NOMO-1 treated with DMSO at 0.1 percent for 48 hours (cell line): Measurements from ENCODE around the gene CLEC10A.
A peak's percentile ranks its signal among the peaks of the same experiment; 100 is the strongest.
"Not testable (repeated sequence)": the region's sequence is repeated elsewhere in the genome, so short reads cannot be mapped to it uniquely, and the experiment has no call there.

Experiments used
- DNase-seq: peaks from one replicate; lab custom pipeline; 2025; ENCODE audit not compliant: unreplicated experiment; lab: John Stamatoyannopoulos, UW

Gene CLEC10A

DNA sequence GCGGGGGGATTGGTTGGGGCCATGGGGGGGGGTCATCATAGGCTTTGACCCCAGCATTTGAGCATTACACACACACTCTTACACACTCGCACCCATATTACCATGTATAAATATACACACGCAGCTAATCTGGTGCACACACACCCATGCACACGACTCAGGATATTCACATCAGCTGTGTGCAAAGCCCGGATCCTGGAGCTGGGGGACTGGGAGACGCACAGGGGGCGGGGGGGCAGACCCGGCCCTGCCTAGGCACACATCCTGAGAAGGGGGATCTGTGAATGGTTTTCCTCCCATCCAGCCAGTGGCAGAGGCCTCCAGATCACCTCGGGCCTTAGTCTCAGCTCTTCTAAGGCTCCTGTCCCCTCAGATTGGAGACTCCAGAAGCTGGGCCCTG, 28.9 kb upstream of the CLEC10A start:
- DNase-seq: no peak

DNA sequence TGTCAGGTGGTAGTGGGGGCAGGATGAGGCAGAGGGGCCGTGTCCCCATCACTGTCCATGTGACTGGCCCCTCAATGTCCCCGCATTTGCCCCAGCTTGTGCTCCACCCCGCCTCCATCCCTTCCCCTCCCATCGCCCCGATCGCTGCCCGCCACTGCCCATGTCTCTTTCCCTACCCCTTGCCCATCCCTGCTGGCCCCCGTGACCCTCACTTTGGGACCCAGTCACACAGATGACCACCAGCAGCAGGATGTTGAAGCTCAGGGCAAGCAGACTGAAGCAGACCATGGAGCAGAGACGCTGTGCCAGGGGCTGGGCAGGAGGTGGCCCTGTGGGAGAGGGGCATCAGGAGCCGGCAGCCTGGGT, 28.5 kb upstream of the CLEC10A start:
- no peak for DNase-seq

DNA sequence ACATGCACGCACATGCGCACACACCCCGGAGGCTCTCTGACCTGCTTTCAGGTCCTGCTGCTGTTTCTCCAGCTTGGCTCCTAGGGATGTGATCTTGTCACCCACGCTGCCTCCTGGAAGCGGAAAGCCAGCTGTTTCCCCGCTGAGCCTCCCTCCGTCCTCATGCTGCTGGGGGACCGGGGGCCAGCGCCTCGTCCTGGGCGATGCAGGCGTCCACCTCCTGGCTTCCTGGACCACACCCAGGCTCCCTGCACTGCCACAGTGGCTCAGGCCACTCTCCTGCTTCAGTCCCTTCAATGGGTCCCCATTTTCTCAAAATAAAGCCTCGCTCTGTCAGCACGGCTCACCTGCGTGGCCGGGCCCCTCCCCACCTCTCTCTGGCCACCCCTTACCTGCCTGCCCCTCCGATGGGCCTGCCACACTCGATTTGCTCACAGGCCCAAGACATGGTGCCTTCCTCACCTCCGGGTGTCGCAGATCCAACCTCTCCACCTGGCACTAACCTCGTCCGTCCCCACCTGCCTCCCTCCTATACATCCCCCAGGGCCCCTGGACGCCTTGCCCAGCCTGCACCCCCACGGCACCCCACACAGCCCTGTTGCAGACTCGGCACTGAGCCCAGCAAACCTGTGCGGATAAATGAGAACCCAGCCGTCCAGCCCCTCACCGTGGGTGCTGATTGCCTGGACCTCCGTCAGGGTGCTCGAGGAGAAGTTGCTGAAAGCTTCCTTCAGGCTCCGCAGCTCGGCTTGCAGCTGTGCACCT, 27.9 kb upstream of the CLEC10A start:
- DNase-seq: no peak

DNA sequence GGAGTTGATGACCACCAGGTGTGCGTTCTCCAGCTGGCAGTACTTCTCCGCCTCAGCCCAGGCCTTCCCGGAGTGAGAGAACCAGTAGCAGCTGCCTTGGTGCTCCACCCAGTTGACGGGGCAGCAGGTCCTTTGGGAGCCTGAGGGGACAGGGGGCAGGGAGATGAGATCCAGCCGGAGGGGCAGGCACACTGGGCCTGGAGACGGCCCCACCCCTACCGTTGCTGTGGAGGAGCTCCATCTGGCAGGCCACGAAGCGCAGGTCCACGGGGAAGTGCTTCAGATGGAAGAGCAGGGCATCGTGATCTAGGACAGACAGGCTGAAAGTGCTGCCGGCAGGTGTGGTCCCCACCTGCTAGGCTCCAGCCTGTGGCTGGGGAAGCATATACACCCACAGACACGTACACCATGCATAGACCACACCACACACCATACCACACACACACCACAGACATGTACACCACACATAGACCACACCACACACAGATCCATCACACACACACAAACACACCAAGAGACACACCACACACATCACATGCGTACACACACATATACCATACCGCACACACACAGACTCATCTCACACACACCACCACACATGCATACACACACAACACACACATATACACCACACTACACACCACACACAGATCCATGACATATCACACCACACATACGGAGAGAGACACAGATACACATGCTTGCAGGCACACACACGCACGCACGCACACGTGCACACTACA, 27.1 kb upstream of the CLEC10A start:
- DNase-seq: no peak

DNA sequence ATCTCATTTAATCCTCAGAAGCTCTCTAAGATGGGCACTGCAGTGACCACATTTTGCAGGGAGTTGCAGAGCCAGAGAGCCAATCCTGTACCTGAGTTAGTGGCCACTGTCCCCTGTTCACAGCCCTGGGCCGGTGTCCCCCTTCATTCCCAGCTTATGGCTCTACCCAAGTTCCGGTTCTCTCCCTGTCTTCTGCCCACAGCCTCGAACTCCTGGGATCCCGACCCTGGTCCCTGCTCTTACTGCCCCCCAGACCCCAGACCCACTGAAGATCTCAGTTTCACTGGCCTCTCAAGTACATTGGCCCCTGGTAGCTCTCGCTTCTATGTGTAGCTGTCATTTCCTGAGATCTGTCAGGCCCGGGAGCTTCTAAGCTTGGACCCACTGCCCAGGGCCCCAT, 22.4 kb upstream of the CLEC10A start:
- no peak for DNase-seq

DNA sequence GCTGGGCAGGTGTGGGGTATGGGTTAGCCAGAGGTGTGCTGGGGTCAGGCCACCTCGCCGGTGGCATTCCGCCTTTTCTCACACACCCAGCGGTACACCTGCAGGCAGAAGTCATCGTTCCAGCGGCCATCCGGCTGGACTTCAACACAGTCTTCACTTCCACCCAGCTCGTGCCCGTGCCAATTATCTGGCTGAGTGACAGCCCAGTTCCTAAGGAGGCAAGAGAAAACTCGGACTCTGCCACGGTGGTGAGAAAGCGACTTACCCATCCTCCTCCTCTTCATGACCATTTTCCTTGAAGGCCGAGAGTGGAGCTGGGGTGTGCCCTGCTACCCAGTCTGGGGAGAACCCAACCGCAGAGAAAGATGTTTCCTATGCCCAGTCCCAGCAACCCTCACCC, 21.5 kb upstream of the CLEC10A start:
- DNase-seq: no peak

DNA sequence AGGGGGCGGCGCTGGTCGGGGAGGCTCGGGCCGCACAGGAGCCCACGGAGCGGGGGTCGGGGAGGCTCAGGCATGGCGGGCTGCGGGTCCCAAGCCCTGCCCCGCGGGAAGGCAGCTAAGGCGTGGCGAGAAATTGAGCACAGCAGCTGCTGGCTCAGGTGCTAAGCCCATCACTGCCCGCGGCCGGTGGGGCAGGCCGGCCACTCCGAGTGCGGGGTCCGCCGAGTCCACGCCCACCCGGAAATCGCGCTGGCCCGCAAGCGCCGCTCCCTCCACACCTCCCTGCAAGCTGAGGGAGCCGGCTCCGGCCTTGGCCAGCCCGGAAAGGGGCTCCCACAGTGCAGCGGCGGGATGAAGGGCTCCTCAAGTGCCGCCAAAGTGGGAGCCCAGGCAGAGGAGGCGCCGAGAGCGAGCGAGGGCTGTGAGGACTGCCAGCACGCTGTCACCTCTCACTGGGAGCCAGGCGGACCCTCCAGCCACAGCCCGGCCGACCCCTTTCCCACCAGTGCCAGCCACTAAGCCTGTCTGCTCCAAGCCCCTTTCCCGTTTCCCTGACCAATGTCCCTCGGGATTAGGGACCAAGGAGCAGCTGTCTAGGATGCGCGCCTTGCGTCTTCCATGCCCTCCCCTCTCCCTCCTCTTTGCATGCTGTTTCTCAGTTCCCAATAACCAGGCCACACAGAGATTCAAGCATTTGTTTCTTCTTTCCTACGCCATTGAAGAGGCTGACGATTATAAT, 20.8 kb upstream of the CLEC10A start:
- DNase-seq: not testable (repeated sequence)

DNA sequence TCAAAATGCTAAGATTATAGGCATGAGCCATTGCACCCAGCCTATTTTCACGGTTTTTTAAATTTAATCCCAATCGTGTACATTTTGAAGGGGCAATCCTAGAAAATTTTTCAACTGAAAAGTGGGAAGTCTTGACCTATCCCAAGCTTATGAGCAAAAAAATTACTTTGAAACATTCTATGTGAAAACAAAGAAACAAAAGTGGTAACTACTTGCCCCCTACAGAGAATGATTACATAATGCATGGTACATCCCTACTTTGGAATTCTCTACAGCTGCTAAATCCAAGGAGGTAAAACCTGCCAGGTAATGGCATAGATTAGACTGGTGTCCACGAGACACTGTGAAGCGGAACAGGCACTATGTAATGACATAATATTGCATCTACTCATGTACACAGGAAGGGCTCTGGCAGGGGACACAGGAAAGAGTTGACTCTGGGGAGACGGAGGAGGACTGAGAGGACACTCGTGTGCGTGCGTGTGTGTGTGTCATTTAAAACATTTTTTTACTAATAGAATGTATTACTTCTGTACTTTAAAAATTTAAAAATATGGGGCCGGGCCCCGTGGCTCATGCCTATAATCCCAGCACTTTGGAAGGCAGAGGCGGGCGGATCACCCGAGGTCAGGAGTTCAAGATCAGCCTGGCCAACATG, 18.9 kb upstream of the CLEC10A start:
- no peak for DNase-seq

DNA sequence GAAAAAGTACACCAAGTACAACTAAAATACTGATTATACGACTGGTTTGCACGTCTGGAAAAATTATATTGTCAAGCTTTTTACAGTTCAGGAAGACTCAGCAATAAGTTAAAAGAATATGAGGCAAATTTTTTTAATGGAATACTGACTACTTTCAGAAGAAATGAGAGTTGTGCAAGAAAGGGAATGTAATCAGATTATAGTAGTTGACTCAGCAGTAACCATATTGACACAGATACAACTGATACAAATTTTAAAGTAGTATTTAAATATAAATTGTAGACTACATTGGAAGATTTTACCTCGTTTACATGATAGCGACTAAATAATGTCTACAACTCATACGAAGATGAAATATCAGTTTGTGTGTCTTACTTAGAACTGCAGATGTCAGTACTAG, 17.9 kb upstream of the CLEC10A start:
- no peak for DNase-seq

DNA sequence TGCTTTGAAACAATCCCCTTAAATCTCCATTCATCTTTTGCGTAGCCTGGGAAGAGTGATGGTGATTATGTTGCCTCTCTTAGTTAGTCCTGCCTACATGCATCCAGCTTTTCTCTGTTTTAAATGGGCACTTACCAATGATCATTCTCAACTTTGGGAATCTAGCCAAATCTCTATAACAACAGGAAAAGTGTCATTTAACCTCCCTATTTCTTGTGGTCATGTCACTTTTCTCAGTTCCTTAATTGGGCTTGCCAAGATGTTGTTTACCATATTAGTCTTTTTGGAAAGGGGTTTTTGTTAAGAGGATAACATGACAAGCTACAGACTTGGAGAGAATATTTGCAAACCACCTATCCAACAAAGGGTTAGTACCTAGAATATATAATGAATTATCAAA, 15.6 kb upstream of the CLEC10A start:
- peak; percentile 71 for DNase-seq

DNA sequence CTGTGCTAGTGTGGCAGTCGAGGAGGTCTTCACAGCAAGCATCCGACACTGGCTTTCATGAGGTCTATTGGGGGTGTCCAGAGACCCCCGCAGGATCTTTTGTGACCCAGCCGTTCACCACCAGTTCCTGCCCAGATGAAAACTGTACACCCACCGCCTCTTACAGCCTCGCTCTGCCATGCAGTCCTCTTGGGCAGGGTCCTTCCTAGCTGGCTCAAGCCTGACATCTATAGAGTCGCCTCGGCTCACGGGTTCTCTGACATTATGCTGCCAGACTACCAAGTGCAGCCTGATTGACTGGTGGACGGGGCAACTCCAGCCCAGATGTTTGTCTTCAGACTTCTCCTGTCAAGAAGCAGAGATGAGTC, 14.6 kb upstream of the CLEC10A start:
- no peak for DNase-seq

DNA sequence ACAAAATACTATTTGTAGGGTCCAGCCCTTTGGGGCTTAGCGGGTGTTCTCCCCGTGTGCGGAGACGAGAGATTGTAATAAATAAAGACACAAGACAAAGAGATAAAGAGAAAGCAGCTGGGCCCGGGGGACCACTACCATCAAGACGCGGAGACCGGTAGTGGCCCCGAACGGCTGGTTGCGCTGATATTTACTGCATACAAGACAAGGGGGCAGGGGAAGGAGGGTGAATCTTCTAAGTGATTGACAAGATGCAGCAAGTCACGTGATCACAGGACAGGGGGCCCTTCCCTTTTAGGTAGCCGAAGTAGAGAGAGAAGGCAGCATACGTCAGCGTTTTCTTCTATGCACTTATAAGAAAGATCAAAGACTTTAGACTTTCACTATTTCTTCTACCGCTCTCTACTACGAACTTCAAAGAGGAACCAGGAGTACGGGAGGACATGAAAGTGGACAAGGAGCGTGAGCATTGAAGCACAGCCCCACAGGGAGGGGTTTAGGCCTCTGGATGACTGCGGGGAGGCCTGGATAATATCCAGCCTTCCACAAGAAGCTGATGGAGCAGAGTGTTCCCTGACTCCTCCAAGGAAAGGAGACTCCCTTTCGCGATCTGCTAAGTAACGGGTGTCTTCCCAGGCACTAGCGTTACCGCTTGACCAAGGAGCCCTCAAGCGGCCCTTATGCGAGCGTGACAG, 11.4 kb upstream of the CLEC10A start:
- DNase-seq: not testable (repeated sequence)

DNA sequence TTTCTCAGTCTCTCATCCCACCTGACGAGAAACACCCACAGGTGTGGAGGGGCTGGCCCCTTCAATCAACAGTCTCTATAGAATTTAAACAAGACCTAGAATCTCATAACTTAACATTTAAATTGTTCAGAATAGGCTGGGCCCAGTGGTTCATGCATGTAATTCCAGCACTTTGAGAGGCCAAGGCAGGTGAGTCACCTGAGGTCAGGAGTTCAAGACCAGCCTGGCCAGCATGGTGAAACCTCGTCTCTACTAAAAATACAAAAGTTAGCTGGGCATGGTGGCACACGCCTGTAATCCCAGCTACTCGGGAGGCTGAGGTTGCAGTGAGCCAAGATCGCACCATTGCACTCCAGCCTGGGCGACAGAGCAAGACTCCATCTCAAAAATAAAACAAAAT, 9.5 kb upstream of the CLEC10A start:
- not testable (repeated sequence) for DNase-seq

DNA sequence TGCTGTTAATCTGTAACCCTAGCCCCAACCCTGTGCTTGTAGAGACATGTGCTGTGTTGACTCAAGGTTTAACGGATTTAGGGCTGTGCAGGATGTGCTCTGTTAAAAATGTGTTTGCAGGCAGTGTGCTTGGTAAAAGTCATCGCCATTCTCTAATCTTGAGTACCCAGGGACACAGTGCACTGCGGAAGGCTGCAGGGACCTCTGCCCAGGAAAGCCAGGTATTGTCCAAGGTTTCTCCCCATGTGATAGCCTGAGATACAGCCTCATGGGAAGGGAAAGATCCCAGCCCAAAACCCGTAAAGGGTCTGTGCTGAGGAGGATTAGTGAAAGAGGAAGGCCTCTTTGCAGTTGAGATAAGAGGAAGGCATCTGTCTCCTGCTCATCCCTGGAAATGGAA, 8.4 kb upstream of the CLEC10A start:
- DNase-seq: not testable (repeated sequence)

DNA sequence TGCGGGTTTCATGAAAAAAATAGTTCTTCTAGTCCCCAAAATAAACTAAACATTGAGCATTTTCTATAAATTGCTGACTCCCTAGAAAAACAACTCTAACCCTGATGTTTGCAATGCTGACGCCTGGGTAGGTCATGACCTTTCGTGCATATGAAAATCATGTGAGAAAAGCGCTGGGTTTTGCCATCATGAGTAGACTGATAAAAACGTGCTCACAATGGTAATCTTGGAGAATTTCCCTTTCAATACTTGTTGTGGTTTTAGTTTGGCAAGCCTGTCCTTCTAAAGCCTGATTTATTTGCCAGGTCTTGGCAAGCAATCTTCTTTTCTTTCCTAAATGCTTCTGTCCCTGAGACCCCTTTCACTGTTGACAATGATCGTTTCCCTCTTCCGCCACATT, 4.0 kb upstream of the CLEC10A start:
- DNase-seq: no peak

DNA sequence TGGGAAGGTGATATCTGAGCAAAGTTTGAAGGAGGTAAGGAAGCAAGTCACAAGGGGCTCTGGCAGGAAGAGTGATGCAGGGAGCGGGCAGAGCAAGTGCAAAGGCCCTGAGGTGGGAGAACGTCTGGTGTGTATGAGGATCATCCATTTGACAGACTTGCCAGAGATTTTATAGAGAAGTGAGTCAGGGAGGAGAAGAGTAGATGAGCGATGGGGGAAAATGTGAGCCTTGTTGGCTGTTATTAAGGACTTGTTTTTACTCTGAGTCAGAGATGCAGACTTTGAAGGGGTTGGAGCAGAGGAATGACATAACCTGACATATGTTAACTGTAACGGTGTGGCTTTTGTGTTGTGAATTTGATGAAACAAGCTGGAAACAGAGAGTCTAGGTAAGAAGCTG, 3.5 kb upstream of the CLEC10A start:
- no peak for DNase-seq

DNA sequence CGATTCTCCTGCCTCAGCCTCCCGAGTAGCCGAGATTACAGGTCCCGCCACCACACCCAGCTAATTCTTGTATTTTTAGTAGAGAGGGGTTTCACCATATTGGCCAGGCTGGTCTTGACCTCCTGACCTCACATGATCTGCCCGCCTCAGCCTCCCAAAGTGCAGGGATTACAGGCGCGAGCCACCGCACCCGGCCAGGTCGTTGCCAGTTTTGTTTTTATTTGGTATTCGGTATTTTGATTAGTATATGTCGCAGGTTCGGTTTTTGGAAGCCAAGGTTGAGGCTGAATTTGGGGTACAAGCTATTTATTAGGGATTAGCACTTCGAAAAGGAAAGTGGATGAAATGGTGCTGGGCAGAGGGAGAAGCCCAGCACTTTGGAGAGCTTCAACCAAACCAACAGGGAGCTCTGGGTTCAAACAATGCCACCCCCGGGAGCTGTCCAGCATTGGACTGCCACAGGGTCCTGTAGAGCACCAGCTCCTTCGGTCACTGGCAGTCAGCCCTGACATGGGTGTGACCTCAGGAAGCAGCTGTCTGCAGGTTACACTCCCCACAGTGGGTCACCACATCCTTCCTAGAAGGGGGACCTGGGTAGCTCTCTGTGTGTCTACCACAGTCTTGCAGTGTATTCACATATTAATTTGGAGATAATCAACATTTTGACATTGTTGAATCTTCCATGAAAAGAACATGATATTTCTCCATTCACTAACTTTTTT, 1.5 kb upstream of the CLEC10A start:
- peak; percentile 27 for DNase-seq

DNA sequence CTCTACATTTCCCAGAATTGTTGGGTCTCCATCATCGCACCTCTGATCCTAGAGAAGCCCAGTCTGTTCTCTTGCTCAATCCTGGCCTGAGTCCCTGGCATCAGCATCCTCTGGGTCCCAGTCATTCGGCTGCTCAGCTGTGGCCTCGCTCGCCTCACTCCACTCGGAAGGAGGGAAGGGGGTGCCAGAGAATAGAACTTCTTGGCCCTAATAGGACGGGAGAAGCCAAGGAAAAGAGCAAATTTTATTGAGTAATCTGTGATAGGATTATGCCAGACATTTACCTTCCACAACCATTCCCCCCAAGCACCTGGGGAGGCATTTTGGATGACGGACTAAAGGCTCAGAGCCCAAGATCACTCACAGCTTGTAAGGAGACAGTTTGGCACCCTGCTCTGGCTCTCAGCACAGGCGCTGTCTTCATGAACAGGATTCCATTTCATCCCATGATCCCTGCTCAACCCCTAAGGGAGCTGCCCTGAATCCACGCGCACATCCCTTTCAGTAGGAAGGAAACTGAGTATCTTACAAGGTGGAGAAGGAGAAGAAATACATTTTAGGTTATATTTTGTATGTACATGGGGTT, 498 bp upstream of the CLEC10A start:
- no peak for DNase-seq

DNA sequence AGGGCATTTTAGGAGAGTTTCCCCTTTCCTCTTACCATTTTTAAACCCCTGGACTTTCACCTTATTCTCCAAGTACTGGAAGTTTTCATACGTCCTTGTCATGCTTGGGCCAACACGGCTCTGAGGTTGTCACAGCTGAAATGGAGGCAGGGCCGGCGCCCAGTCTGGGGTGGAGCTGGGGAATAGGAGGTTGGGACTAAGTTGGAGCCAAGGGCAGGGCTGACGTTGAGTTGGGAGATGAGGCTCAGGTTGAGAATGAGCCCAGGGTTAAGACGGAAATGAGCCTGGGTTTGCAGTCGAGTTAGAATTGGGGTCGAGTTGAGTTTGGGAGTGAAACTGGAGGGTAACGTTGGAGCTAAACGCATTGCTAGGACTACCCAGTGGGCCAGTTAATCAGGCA, 1.3 kb downstream of the CLEC10A start:
- DNase-seq: no peak
